ENCODE measurements around the gene TIMP2. TPM values are rescaled to one million over a fixed set of nuclear protein-coding genes. Genes with fewer than 3 reads are reported as not detected.

TIMP2 gene
- total and polyA plus RNA-seq, 2 of the 13 experiments (the other 11 are each of a cell fraction or from before 2014, with no cell fraction given): 3.8 to 8.5 TPM

DNA sequence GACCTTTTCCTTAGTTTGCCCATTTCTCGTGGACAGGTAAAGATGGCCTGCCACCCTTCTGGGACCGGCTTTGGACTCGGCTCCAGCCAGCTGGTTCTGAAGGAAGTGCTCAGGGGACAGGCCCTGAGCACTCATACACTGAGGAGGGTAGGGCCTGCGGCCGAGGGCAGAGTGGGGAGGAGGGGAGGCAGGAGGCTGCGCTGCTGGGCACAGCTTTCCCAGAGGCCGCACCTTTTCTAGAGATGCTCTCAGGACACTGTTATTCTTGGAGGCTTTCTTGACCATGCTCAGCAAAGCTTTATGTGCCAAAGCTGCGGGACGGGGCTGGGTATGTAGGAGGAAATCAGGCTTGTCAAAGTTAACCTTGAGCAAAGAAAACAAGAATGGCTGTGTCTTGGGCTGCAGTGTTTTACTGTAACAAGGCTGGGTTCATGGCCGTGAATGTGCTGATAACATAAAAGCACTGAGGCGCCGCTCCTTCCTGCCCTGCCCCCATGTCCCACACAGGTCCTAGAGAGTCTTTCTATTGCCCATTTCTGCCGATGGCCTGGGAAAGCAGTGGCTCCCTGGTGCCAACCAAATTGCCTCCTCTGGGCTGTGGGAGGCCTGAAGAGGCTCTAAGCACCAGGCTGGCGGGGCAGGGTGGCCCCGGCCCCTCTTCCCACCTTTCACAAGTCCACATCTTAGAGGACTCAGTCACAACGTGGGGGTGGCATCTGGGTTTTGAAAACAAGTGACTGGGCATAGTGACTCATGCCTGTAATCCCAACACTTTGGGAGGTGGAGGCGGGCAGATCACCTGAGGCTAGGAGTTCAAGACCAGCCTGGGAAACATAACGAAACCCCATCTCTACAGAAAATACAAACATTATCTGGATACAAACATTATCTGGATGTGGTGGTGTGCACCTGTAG lies 22.3 kb upstream of the TIMP2 start (continued):
- TF ChIP-seq ZNF367 (CRISPR knock-in tag; IDR thresholded peaks at IDR 0.05; ENCODE audit: borderline replicate concordance) (no peak), SIX4 (CRISPR knock-in tag; IDR thresholded peaks at IDR 0.05) (no peak), MEIS1 (CRISPR knock-in tag; IDR thresholded peaks at IDR 0.05; ENCODE audit: borderline replicate concordance) (no peak), ZNF274 (CRISPR knock-in tag; IDR thresholded peaks at IDR 0.05) (0 out of 2 replicates have a peak, but pooled peaks have one; percentile 21), ZNF501 (CRISPR knock-in tag; IDR thresholded peaks at IDR 0.05) (no peak), SOX13 (IDR thresholded peaks at IDR 0.05) (no peak), SOX13 (CRISPR knock-in tag; conservative IDR thresholded peaks at IDR 0.05 in 1 of 2, IDR thresholded peaks at IDR 0.05 in 1 of 2) (peak in 1 of 2 experiments; percentile 72; a peak in 2 of 4 replicates), ETV5 (CRISPR knock-in tag; IDR thresholded peaks at IDR 0.05; ENCODE audit: borderline replicate concordance) (peak; percentile 76; the same call in 1 of the 2 replicates), POGK (CRISPR knock-in tag; conservative IDR thresholded peaks at IDR 0.05) (no peak), GABPA (IDR thresholded peaks at IDR 0.05; ENCODE audit: low read depth, low read length) (no peak), GABPA (CRISPR knock-in tag; IDR thresholded peaks at IDR 0.05; ENCODE audit: low read depth) (0 out of 2 replicates have a peak, but pooled peaks have one; percentile 14), PAWR (CRISPR knock-in tag; IDR thresholded peaks at IDR 0.05; ENCODE audit: borderline replicate concordance) (no peak), MTF1 (CRISPR knock-in tag; IDR thresholded peaks at IDR 0.05) (no peak), CREM (IDR thresholded peaks at IDR 0.05) (no peak), CREM (CRISPR knock-in tag; IDR thresholded peaks at IDR 0.05) (no peak), CBX5 (CRISPR knock-in tag; IDR thresholded peaks at IDR 0.05; ENCODE audit: borderline replicate concordance) (no peak)
- TF ChIP-seq, protein P1, sequence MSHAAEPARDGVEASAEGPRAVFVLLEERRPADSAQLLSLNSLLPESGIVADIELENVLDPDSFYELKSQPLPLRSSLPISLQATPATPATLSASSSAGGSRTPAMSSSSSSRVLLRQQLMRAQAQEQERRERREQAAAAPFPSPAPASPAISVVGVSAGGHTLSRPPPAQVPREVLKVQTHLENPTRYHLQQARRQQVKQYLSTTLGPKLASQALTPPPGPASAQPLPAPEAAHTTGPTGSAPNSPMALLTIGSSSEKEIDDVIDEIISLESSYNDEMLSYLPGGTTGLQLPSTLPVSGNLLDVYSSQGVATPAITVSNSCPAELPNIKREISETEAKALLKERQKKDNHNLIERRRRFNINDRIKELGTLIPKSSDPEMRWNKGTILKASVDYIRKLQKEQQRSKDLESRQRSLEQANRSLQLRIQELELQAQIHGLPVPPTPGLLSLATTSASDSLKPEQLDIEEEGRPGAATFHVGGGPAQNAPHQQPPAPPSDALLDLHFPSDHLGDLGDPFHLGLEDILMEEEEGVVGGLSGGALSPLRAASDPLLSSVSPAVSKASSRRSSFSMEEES (CRISPR knock-in tag; IDR thresholded peaks at IDR 0.05): no peak
- TF ChIP-seq, protein P2, sequence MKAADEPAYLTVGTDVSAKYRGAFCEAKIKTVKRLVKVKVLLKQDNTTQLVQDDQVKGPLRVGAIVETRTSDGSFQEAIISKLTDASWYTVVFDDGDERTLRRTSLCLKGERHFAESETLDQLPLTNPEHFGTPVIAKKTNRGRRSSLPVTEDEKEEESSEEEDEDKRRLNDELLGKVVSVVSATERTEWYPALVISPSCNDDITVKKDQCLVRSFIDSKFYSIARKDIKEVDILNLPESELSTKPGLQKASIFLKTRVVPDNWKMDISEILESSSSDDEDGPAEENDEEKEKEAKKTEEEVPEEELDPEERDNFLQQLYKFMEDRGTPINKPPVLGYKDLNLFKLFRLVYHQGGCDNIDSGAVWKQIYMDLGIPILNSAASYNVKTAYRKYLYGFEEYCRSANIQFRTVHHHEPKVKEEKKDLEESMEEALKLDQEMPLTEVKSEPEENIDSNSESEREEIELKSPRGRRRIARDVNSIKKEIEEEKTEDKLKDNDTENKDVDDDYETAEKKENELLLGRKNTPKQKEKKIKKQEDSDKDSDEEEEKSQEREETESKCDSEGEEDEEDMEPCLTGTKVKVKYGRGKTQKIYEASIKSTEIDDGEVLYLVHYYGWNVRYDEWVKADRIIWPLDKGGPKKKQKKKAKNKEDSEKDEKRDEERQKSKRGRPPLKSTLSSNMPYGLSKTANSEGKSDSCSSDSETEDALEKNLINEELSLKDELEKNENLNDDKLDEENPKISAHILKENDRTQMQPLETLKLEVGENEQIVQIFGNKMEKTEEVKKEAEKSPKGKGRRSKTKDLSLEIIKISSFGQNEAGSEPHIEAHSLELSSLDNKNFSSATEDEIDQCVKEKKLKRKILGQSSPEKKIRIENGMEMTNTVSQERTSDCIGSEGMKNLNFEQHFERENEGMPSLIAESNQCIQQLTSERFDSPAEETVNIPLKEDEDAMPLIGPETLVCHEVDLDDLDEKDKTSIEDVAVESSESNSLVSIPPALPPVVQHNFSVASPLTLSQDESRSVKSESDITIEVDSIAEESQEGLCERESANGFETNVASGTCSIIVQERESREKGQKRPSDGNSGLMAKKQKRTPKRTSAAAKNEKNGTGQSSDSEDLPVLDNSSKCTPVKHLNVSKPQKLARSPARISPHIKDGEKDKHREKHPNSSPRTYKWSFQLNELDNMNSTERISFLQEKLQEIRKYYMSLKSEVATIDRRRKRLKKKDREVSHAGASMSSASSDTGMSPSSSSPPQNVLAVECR (CRISPR knock-in tag; IDR thresholded peaks at IDR 0.05; ENCODE audit: borderline replicate concordance): peak; percentile 20; the same call in 1 of the 2 replicates
- TF ChIP-seq, protein P3, sequence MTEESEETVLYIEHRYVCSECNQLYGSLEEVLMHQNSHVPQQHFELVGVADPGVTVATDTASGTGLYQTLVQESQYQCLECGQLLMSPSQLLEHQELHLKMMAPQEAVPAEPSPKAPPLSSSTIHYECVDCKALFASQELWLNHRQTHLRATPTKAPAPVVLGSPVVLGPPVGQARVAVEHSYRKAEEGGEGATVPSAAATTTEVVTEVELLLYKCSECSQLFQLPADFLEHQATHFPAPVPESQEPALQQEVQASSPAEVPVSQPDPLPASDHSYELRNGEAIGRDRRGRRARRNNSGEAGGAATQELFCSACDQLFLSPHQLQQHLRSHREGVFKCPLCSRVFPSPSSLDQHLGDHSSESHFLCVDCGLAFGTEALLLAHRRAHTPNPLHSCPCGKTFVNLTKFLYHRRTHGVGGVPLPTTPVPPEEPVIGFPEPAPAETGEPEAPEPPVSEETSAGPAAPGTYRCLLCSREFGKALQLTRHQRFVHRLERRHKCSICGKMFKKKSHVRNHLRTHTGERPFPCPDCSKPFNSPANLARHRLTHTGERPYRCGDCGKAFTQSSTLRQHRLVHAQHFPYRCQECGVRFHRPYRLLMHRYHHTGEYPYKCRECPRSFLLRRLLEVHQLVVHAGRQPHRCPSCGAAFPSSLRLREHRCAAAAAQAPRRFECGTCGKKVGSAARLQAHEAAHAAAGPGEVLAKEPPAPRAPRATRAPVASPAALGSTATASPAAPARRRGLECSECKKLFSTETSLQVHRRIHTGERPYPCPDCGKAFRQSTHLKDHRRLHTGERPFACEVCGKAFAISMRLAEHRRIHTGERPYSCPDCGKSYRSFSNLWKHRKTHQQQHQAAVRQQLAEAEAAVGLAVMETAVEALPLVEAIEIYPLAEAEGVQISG (CRISPR knock-in tag; IDR thresholded peaks at IDR 0.05): peak; percentile 70
